Stimulated activated CD8-positive, alpha-beta memory T cell treated with anti-CD3 and anti-CD28 coated beads, Interleukin-7, amount 100 ng/mL, for 4 hours (primary cell): ENCODE results near the gene UBD.

Source experiments
- DNase-seq, 2 donors: peaks; one replicate each; pipeline ENCODE4 v3.0.0-alpha.2; 2020; ENCODE audit warnings: low read depth in 2 of 2

Gene UBD

DNA sequence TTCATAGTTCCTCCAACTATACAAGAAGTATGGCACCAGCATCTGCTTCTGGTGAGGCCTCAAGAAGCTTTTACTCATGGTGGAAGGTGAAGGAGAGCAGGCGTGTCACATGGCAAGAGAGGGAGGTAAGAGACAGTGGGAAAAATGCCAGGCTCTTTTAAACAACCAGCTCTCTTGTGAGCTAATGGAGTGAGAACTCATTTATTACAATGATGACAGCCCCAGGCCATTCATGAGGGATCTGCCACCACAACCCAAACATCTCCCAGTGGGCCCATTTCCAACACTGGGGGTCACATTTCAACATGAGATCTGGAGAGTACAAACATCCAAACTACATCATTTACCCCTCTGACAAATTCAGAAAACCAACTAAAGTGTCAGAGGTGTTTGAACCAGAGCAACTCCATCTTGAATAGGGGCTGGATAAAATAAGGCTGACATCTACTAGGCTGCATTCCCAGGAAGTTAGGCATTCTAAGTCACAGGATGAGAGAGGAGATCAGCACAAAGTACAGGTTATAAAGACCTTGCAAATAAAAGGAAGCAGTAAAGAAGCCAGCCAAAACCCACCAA lies 2.2 kb upstream of the UBD start:
- no peak for DNase-seq

DNA sequence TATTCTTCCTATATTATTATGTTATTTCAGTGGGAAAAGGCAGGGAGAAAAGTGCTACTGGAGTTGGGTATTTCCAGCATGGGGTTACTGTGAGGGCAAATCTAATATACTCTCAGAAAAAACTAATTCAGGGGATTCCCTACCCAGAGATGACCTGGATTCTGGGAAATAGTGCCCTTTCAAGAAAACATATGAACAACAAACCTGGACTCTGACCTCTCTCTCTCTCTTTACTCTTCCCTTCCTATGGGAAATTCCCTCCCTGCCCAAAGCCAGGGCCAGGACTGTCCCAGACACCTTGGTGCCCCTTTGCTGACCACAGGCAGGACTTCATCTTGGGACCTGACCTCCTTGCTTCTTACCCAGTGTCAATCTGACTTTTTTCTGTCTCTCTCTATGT lies 1.6 kb upstream of the UBD start:
- no peak for DNase-seq

DNA sequence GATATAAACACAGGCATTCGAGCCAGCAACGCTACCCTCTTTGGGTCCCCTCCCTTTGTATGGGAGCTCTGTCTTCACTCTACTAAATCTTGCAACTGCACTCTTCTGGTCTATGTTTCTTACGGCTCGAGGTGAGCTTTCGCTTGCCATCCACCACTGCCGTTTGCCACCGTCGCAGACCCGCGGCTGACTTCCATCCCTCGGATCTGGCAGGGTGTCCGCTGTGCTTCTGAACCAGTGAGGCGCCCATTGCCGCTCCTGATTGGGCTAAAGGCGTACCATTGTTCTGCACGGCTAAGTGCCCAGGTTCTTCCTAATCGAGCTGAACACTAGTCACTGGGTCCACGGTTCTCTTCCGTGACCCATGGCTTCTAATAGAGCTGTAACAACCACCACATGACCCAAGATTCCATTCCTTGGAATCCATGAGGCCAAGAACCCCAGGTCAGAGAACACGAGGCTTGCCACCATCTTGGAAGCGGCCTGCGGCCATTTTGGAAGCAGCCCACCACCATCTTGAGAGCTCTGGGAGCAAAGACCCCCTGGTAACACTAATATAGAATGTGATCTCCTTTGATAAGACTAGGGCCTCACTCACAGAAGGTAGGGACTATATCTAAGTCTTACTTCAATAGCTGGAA lies 973 bp downstream of the UBD start:
- DNase-seq: no peak

DNA sequence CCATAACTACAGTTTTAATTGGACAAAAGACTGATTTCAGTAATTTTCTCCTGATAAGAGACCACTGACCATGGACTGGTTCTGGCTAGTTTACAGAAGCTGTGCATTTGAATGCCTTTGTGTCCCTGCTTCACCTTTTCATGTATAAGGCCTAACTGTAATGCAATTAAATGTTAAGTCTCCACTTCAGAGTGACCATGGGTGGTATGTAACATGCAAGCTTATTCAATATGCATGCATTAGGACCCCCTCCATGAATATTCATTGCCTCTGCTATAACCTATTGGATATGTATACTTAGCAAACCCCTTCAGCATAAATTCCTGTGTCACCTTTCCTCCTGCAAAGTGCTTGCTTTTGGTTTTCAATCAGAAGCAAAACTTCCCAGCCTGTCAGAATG lies 2.2 kb downstream of the UBD start:
- no peak for DNase-seq

DNA sequence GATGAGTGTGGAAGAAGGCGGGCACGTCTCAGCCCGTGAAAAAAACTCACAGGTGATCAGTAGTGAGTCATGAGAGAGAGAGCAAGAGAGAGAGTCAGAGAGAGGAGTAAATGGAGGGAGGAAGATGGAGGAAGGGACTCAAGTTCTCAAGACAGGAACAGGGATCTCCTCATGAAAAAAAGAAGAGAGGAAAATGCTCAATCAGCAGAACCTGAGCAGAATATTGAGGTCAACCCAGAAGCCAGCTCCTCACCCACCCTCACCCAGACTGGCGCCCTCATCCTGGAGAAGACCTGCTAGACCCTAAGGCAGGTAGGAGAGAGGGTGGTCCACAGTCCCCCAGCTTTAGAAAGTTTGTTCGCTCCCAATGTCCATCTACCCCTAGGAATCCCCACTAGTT lies 4.8 kb downstream of the UBD start:
- DNase-seq: no peak

DNA sequence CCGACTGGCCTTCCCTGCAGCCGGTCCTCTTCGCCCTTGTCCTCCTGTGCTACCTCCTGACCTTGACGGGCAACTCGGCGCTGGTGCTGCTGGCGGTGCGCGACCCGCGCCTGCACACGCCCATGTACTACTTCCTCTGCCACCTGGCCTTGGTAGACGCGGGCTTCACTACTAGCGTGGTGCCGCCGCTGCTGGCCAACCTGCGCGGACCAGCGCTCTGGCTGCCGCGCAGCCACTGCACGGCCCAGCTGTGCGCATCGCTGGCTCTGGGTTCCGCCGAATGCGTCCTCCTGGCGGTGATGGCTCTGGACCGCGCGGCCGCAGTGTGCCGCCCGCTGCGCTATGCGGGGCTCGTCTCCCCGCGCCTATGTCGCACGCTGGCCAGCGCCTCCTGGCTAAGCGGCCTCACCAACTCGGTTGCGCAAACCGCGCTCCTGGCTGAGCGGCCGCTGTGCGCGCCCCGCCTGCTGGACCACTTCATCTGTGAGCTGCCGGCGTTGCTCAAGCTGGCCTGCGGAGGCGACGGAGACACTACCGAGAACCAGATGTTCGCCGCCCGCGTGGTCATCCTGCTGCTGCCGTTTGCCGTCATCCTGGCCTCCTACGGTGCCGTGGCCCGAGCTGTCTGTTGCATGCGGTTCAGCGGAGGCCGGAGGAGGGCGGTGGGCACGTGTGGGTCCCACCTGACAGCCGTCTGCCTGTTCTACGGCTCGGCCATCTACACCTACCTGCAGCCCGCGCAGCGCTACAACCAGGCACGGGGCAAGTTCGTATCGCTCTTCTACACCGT lies 6.1 kb downstream of the UBD start:
- DNase-seq: no peak

DNA sequence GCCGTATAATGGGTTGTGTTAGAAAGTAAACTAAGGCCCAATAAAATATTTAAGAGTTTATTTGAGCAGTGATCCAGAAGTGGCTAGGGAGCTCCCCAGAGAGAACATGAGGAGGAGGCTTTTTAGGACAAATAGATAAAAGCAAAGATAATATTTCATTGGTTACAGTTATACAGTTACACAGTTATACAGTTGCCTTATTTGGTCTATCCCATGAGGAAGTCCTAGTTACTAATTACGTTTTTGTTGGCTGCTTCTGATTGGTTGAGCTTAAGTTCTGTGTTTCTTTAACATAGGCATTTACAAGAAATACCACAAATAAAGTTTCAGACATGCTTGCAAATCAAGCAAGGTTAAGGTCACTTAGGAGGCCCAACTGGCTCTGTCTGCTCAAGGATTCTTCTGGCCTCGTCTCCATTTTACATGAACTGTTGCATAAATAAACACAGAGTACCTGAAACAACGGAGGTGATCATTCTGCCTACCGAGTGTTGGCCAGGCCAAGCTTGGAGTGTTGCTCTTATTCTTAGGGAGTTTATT lies 7.0 kb downstream of the UBD start:
- no peak for DNase-seq

DNA sequence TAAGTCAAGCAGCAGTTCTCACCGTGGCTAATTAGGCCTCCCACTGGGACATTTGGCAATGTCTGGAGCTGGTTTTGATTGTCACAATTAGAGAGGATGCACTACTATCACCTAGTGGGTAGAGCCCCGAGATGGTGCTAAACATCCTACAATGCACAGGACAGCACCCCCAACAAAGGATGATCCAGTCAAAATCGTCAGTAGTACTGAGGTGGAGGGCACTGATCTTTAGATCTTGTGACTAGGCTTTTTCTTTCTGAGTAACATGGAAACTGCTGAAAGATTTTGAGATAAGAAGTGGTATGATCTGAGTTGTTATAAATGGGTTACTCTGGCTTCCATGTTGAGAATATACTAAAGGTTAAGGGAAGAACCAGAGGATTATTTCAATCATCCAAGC lies 12.0 kb downstream of the UBD start:
- no peak for DNase-seq

DNA sequence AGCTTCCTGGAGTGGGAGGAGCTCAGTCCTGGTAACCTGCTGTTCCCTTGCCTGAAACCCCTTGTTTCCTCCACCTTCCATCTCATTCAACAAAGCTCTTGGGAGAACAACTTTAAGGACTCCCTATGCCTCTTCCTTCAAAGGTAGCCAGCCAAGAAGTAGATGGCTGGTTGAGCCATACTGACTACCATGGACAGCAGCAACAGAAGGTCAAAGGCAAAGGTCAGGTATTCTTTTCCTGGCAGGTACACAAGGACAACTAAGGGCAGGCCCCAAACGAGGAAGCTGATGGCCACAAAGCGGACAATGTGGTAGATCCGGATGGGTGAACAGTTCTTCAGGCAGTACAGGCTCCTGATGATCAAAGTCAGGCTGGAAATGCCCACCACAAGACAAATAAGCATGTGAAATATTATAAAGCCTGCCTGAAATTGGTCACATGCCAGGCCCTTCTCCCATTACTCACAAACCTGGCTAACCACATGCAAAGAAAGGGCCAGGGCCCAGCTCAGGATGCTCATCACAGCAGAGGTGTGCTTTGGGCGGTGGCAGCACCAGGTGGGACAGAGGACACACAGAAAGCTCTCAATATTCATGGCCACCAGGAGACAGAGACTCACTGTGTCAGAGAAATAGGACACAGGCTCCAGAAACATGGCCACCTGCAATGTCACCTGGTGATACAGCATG lies 21.7 kb downstream of the UBD start:
- no peak for DNase-seq

DNA sequence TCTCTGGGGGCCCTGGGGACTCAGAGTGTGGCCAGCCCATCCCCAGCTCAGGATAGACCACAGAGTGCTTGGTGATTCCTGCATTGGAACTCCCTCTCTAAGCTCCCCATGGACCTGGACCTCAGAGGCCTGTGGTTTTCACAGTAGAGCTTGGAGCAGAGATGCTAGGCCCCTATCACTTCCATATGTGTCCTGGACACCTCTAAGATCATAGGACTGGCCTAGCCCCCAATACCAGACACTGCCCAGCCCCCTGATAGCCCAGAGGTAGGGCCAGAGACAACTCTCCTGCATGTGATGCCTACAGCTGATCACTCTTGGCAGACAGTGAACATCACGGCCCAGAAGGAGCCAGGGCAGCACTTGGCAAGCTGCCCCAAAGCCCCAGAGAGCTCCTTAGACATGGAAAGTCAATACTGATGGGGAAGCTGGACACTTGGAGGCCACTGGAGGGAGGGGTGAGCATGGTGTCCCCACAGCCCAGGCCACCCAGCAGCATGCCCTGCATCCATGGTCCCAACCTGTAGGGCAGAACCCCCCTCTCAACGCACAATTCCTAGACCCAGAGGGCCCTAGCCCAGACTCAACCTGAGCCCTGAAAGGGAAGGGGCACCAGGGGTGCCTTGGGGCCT lies 27.1 kb downstream of the UBD start:
- DNase-seq: no peak

DNA sequence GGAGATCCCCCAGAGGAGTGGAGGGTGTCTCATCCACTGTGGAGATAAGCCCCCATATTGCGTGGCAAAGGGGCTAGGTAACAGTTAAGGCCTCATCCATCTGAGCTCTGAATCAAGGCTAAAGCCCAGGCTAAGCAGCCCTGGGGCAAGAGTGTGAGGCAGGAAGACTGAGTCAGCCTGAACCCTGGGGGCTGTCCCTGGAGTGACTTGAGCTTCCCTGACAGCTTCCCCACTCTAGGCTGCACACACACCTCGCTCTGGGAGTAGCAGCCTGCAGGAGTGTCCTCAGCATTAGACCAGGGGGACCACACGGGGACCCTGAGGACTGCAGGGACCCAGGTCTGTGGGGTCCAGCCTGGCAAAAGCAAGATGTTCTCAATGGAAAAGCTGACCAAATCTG lies 27.9 kb downstream of the UBD start:
- DNase-seq: no peak

DNA sequence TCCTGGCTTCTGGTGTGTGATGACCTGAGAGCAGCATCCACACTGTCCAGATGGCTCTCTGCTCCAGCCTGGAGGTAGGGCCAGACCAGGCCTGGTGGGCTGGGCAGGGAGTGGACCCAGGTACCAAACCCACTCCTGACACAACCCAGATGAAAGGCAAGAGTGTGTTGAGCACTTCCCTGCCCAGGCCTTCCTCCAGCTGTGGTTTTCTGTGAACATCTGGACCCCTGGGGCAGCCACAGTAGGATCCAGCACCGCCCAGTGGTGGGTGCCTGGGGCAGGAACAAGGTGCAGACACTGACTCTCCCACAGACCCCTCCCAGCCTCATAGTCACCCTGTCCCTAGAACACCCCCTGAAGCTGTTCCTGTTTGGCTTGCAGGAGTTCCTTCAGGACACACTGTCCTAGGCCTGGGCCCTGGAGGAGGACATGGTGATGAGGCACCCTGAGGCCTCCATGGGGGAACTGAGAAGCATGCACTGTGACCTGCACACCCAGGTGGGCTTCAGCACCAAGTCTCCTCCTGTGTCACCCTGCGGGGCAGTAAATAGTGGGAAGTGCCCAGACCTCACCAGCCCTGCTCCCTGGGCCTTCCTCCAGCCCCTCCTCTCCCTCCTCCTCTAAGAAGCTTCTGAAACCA lies 28.7 kb downstream of the UBD start:
- DNase-seq: no peak

DNA sequence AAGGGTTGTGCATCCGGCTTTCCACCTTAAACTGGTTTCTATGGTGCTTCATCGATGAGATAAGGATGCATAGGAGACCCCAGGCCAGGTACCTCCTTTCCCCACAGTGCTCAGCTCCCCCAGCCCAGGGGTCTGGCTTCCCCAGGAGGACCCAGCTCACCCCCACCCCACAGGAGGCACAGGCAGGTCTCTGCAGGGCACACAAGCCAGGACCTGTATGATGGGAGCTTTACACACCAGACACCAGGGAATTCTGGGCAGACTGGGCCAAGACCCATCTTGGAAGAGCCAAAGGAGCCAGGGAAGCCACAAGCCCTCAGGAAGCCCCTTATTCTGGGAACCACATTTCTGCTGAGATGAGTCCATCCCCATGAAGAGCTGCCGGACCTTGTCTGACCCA lies 29.6 kb downstream of the UBD start:
- no peak for DNase-seq

DNA sequence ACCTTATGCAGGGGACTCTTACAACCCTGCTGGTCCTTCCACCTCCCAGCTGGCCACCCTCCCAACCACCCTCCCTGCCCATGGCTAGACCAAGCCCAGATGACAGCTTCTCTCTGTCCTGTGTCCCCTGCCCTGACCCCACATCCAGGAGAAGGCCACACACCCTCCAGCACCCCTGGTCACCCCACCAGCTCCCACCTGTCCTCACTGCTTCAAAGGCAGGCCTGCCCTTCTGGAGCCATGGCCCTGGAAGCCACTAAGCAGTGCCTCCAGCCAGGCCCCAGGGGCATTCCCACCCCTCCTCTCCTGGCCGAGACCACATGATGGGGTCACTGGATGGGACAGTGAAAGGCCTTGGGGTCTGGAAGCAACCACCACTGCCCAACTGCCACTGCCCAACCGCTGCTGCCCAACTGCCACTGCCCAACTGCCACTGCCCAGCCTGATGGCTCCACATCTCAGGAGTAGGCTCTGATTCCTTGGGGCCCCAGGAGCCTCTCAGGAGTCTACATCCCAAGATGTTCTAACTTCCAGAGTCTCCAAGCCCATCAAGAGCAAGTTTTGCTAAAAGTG lies 30.5 kb downstream of the UBD start:
- no peak for DNase-seq

DNA sequence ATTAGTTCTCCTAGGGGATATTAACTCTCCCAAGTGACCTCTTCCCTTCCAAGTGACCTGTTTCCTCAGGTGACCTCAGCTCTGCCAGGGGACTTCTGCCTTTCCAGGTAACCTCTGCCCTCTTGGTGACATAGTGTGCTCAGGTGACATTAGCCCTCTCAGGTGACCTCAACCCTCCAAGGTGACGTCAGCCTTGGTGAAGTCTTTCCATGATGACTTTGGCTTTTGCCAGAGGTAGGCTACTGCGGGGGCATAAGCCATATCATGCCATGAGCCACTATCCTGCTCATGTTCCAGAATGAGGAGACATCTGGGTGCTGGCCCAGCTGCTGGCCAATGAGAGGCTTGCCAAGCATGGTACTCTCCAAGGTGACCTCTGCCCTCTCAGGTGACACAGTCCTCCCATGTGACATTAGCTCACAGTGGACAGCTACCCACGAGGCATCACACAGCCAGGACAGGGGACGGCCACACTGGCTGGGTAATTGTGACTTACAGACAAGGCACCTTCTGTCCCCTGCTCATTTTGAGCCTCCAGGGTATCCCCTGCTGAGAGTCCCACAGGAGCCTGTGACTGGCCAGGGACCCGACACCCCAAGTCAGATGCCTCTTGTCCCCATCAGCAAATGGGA lies 31.1 kb downstream of the UBD start:
- DNase-seq: no peak

DNA sequence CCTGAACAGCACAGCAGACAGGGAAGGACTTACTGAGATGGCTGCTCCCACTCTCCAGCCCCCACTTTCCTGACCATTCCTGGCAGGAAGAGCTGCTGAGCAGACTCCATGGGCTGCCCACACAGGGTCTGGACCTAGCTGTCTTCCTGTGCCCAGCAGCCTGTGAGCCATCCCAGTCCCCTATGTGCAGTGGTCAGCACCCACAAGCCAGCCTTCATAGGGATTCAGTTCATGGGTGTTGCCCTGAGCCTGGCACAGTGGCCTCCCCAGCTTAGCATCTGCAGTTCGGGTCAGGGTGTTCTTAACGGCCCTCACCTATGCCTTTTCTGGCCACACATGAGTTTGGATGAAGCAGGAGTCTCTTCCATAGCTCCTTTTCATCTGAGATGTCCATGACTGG lies 32.0 kb downstream of the UBD start:
- no peak for DNase-seq

DNA sequence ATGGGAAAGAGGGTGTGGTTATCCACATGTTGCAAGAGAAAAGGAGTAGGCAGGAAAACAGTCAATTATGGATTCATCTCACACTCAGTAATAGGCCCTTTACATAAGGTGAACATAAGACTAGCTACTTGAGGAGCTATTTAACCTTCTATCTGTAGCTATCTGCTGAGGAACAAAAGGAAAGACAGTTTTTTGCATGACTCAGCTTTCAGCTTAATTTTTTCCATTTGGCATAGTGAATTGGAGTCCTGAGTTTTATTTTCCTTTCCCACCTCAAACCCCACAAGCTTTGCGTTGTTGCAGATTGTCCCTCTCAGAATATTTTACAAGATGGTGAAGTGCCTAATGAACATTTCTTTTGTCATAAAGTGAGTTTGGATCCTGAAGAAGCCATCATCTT lies 32.4 kb downstream of the UBD start:
- no peak for DNase-seq

DNA sequence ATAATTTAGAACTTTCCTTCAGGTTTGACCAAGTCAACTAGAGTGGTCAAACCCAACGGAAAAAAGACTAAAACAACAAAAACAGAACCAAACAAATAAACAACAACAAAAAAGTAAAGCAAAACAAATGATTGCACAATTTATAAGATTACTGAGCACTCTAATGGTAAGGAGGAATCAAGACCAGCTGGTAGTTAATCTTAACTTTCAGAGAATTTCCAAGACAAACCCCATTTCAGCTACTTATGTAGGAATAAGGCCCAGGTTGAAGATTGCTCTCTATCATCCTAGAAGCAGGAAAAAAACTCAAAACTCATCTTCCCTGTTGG lies 34.3 kb downstream of the UBD start:
- no peak for DNase-seq

DNA sequence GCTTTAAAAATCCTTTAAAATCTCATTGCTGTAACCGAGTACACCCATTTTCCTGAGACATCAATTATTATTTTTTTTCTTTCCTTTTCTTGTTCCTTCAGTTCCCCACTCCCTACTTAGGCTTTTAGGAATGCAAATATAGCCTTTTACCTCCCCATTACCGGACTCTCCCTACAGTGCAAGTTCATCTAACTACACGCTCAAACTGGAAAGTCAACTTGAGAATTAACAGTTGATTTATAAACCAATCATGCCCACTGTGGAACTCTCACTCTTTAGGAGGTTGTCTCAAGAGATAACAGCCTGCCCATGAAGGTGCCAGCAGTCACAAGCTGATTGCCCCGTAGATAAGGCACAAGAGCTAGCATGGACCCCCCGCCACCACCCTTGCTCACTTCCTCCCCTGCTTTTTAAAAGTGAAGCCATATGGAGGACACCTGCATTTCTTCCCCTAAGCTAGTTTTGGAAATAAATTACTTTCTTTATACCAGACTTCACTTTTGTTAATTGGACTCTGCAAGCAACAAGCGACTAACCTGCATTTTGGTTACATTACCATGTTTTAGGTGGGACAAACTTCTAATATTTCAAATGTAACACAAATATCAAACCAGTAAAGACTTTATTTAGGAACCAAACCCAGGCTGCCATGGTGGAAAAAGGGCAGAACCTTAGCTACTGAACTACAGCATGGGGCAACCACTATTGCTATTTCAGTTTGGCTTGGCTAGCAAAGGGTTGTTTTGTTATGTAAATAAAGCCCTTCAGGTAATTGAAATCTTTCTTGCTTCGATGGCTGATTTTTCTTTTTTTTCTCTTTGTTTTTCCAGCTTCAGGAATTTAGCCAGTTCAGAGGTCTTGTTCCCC lies 34.9 kb downstream of the UBD start:
- no peak for DNase-seq

DNA sequence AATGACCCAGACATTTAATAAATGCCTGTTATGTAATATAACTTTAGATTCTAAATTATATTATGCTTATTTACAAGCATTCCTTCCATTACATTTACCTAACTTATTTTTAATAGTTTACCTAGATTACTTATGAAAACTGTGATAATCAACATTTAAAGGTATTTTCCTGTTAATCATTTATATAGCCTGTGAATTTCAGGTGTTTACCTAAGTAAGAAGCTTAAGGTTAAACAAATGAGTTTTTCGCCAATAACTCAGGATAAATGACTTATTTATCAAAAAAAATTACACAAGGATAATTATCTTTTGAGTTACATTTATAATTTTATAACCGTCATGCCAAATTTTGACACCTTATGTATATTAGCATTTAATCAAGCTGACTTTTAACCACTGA lies 35.5 kb downstream of the UBD start:
- DNase-seq: no peak
